HG03064 (cell line): ENCODE measurements around the gene MARCO.
"Not testable (repeated sequence)": the region's sequence is repeated elsewhere in the genome, so short reads cannot be mapped to it uniquely, and the experiment has no call there.

Source experiments
- ATAC-seq: cut with Tn5 transposase; IDR thresholded peaks from one replicate; pipeline ENCODE4 v1.9.1; 2021; ENCODE audit warnings: low read depth; ENCODE audit not compliant: unreplicated experiment

The MARCO gene

GRCh38 chr2:119028327-119029174, 86.6 kb downstream of the MARCO start:
- no peak for ATAC-seq

DNA sequence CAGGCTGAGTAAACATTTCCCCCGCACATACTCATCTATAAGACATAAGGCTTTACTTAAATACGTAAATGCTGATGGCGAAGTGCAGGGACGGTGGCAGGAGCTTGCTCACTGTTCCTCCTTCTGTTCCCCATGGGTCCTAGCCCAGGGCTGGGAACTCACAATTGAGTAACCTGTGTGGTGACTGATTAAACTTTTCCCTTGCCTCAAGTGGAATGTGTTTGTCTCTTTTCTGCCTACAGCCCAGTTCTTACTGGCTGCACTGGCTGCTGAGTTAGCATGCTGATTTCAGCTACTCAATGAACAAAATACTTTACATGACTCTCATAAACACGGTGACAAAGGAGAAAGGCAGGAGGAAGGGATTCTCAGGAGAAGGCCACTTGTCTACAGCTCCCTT, 87.3 kb downstream of the MARCO start:
- no peak for ATAC-seq

- not testable (repeated sequence) for ATAC-seq
Observed at GRCh38 chr2:119037922-119038321, 95.9 kb downstream of the MARCO start.

DNA sequence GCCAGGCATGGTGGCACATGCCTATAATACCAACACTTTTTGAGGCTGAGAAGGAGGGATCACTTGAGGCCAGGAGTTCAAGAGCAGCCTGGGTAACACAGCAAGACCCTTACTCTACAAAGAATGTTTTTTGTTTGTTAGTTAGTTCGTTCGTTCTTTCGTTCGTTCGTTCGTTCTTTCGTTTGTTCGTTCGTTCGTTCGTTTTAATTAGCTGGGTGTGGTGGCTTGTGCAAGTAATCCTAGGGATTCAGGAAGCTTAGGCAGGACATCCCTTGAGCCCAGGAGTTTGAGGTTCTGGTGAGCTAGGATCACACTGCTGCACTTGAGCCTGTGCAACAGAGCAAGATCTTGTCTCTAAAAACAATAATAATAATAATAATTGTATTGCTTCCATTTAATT, 98.7 kb downstream of the MARCO start:
- ATAC-seq = no peak
